BJ (cell line): ENCODE data around the gene SNRPN. TPM values are rescaled to one million over a fixed set of nuclear protein-coding genes. Genes with fewer than 3 reads are reported as not detected.

Source experiments
- CTCF ChIA-PET: fragments of 350-600 bp; formaldehyde crosslinking; extraction: SDS; loops from one replicate; lab custom pipeline; 2021; ENCODE audit warnings: antibody characterized with exemption, inconsistent platforms; lab: Yijun Ruan, JAX
- POLR2A ChIA-PET: fragments of 300-600 bp; sonication (Branson Sonifier 250); formaldehyde crosslinking; extraction: SDS; loops from one replicate; lab custom pipeline; 2021; ENCODE audit warnings: antibody characterized with exemption; lab: Charles Lee
- DNase-seq: peaks from one replicate; pipeline ENCODE4 v3.0.0-alpha.2; 2011; ENCODE audit warnings: low read depth
- H3K27me3 ChIP-seq: 2 replicates; pipeline ENCODE4 v1.6.0; 2011; ENCODE audit warnings: low read length; ENCODE audit not compliant: control insufficient read depth, insufficient read depth
- H3K36me3 ChIP-seq: 2 replicates; pipeline ENCODE4 v1.5.1; 2011; ENCODE audit warnings: low read length; ENCODE audit not compliant: control insufficient read depth, insufficient read depth
- H3K4me3 ChIP-seq: 2 replicates; pipeline ENCODE4 v1.5.1; 2011; ENCODE audit warnings: low read depth, mild to moderate bottlenecking, control low read depth, low read length
- CTCF ChIP-seq: IDR thresholded peaks from 2 replicates; pipeline ENCODE4 v1.5.1; 2011; ENCODE audit warnings: low read depth, mild to moderate bottlenecking, control low read depth, inconsistent platforms, low read length, moderate library complexity; ENCODE audit not compliant: insufficient read depth
- polyA plus RNA-seq: library from polyadenylated mRNA; depleted of rRNA; stranded (reverse); fragments of >200 nt; gene quantifications from 2 replicates; pipeline ENCODE4 v1.2.3, GENCODE V29; 2011

SNRPN gene
- polyA plus RNA-seq, 1 experiment = 84.6 TPM

GRCh38 chr15:24956111-24956838, 1.5 kb downstream of the SNRPN start:
- TF ChIP-seq CTCF = no peak
- H3K4me3 ChIP-seq = peak overlapping the region; percentile 54
- ChIA-PET CTCF (no interaction called here), POLR2A (no interaction called here)
- no peaks in the 10 kb centered on the region for H3K36me3 ChIP-seq
- DNase-seq = no peak
- no peaks in the 10 kb centered on the region for H3K27me3 ChIP-seq

GRCh38 chr15:24957691-24958090, 2.9 kb downstream of the SNRPN start:
- DNase-seq = no peak
- Histone ChIP-seq H3K27me3 (no peaks in the 10 kb centered on the region), H3K36me3 (no peaks in the 10 kb centered on the region), H3K4me3 (no peak overlapping the region)
- ChIA-PET CTCF (no interaction called here), POLR2A (interaction anchor here (0.6 to 0.7 kb wide), 2 partner anchors 31 to 153 kb away, joined by 8 to 10 read pairs; no protein-coding TSS in a partner anchor)
- TF ChIP-seq CTCF = no peak

GRCh38 chr15:24961967-24962366, 7.2 kb downstream of the SNRPN start:
- ChIA-PET POLR2A (no interaction called here), CTCF (no interaction called here)
- Histone ChIP-seq H3K36me3 (no peaks in the 10 kb centered on the region), H3K4me3 (no peak overlapping the region), H3K27me3 (no peaks in the 10 kb centered on the region)
- no peak for TF ChIP-seq CTCF
- no peak for DNase-seq

- ChIA-PET POLR2A (no interaction called here), CTCF (no interaction called here)
- DNase-seq = no peak
- Histone ChIP-seq H3K27me3 (no peaks in the 10 kb centered on the region), H3K4me3 (no peak overlapping the region), H3K36me3 (no peaks in the 10 kb centered on the region)
- no peak for TF ChIP-seq CTCF
Observed at GRCh38 chr15:24962880-24963279, 8.1 kb downstream of the SNRPN start.

- DNase-seq = no peak
- POLR2A ChIA-PET = no interaction called here
- CTCF ChIA-PET = no interaction called here
- no peak for TF ChIP-seq CTCF
- Histone ChIP-seq H3K4me3 (no peak overlapping the region), H3K27me3 (no peaks in the 10 kb centered on the region), H3K36me3 (no peaks in the 10 kb centered on the region)
Observed at GRCh38 chr15:24966364-24967103, 11.7 kb downstream of the SNRPN start.
